HL-60/S4 treated with phorbol 12-myristate 13-acetate at 8.2 ng/mL for 4 days and 3 days (cell line): ENCODE measurements around the gene TAS2R7.
"Not testable (repeated sequence)": the region's sequence is repeated elsewhere in the genome, so short reads cannot be mapped to it uniquely, and the experiment has no call there.

Source experiments
- in situ Hi-C: fragments of 300-500 bp; cut with MboI; formaldehyde crosslinking; loops from 2 replicates; pipeline ENCODE4 v1.15.0; 2022; ENCODE audit warnings: low sequenced_read_pairs

TAS2R7 gene

DNA sequence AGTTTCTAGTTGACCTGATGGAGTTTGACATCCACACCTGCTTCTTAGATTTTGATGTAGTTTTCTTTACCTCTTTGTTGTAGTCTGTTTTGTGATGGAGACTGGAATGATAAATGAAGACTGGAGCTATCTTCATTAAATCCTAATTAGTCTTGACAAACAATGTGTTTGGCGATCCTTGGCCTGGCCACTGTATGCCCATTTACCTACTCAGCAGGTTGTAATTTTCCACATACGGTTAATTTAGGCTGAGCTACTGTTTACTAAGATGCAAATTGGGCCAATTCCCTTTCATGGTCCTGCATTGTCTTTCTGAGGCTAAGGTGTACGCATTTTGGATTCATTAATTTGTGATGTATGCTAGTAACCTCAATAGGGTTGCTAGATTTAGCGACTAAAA, at the start of gene TAS2R7:
TAS2R7 (minus strand) TSS at position 41 of the 400 bp plus-strand sequence. CDS start 57 bp downstream, outside the sequence.
- in situ Hi-C loops, result no loop called here

DNA sequence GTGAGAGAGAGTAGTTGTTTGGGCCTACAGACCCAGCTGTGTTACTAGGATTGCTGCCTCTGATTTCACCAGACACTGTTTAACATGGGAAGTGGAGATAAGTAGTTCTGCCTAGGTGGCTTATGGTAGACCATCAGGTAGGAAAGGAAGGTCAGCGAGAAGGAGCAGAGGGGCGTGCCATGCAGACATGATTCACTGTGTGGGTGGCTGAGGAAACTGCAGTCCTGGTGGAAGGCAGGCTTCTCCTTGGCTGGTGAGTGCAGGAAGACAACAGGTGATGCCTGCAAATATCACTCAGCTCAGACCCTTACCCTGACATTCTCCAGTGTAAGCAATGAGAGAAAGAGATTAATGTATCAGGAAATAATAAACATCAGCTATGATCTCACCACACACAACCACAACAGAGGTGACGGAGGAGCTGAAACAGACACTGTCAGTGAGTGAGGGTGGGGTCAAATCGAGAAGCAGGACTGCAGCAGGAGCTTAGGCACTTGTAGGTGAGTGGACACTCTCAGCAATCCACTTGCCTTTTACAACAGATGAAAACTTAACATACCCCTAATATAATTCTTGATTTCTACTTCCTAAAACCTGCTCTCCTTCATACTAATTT, 48.9 kb upstream of the TAS2R7 start:
- in situ Hi-C loops, result no loop called here

GRCh38 chr12:10849425-10849878, 47.0 kb upstream of the TAS2R7 start, which contains the start of gene PRR4:
PRR4 (minus strand) TSS chr12:10849475; CDS start chr12:10849437, 38 bp downstream.
- in situ Hi-C loops, result no loop called here

DNA sequence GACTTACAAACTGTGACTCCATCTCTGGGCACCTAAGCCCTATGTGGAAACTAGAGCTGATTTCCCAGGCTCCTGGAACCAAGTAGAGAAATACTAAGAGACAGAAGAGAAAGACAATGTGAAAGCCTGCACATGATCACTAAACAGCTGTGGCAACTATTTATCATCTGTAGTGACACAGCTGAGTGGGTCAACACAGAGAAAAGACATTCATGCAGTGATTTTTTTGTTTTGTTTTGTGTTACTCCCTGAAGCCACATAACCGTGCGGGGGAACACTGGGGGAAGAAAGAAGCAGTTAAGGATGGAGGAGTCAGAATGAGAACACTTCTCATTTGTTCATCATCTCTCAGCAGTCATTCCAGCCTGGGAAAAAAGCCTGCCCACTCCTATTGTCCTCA, 45.3 kb upstream of the TAS2R7 start:
- in situ Hi-C loops, result no loop called here

DNA sequence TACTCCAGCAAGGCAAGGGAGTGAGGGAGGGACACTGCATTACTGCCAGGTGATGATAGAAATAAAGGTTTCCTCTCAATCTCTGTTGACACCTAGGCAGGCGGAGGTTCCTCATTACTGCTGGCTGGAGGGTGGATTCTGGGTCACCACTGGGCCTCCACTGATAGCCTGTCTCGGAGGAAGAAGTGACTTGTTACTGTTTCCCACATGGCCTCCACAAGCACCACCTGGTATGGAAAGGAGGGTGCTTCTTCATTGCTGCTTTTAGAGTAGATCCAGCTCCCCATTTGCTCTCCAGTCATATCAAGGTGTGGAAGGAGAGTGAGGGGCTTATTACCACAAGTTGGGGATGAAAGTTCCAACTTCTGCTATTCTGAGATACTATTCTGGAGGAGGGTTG, 40.4 kb upstream of the TAS2R7 start:
- in situ Hi-C loops, result no loop called here

- in situ Hi-C loops, result no loop called here
Observed at GRCh38 chr12:10838461-10838860, 36.0 kb upstream of the TAS2R7 start.

- in situ Hi-C loops, result no loop called here
Observed at GRCh38 chr12:10829994-10830393, 27.6 kb upstream of the TAS2R7 start.

- in situ Hi-C loops, result no loop called here
Observed at GRCh38 chr12:10826258-10826657, 23.8 kb upstream of the TAS2R7 start, which contains the start of gene TAS2R10. TAS2R10 (minus strand) TSS chr12:10826358; CDS start chr12:10826269, 89 bp downstream.

GRCh38 chr12:10824957-10825356, 22.5 kb upstream of the TAS2R7 start:
- in situ Hi-C loops, result no loop called here

DNA sequence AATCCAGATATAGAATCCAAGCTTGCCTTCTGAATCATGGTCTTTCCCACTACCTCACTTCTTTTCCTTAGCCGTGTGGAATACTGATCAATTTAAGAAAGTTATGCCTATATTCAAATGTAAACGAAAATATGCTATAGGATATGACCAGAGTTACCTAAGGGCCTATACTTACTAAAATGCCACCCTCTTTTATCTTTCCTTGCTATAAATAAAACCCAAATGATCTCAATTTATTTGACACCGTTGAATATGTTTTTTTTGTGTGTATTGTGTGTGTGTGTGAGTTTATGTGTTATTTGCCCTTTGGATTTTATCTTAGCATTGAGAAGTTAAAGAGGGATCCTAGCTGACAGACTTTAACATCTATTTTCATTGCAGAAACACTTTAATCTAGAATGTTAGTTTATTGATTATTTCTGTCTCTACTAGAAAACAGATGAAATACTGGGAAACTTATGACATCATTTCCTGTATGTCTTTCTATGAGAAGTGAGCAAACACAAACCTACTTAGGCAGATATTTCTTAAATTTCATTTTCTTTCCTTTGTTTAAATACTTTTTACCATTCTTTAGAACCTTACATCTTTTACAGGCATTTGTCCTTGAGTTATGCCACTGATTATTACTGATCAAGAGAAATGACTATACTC, 9.6 kb upstream of the TAS2R7 start:
- in situ Hi-C loops, result no loop called here

GRCh38 chr12:10810068-10810467, 7.6 kb upstream of the TAS2R7 start, which contains the start of gene TAS2R9:
TAS2R9 (minus strand) TSS chr12:10810168; CDS start chr12:10810075, 93 bp downstream.
- in situ Hi-C loops, result no loop called here

DNA sequence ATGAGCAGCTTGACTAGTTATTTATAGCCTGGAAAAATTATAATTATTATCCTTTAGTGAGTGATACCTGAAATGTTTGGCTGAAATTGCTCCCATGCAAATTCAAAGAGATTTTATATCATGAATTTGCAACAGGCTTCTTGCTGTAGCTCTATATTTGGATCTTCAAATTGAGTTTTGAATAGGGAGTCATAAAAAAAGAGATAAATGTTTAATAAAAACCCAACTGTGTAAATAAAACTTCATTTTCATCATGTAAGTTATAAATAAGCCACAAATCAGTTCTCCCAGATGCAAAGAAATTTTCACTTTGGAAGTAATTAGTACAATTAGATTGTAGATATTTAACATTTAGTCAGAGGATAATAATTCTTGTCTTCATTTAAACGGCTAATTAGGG, 4.8 kb upstream of the TAS2R7 start, which contains the start of gene TAS2R8:
TAS2R8 (minus strand) TSS at position 101 of the 400 bp plus-strand sequence. CDS start 306 bp downstream, outside the sequence.
- in situ Hi-C loops, result no loop called here

GRCh38 chr12:10801741-10802140, 686 bp downstream of the TAS2R7 start:
- in situ Hi-C loops, result no loop called here

GRCh38 chr12:10794222-10794621, 8.2 kb downstream of the TAS2R7 start:
- in situ Hi-C loops, result no loop called here

DNA sequence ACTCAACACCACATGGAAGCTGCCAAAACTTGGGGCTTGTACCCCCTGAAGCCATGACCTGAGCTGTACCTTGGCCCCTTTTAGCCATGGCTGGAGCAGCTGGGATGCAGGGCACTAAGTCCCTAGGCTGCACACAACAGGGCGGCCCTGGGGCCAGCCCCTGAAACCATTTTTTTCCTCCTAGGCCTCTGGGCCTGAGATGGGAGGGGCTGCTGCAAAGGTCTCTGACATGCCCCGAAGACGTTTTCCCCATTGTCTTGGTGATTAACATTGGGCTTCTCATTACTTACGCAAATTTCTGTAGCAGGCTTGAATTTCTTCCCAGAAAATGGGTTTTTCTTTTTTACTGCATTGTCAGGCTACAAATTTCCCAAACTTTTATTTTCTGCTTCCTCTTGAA, 10.7 kb downstream of the TAS2R7 start:
- in situ Hi-C loops, result not testable (repeated sequence)

DNA sequence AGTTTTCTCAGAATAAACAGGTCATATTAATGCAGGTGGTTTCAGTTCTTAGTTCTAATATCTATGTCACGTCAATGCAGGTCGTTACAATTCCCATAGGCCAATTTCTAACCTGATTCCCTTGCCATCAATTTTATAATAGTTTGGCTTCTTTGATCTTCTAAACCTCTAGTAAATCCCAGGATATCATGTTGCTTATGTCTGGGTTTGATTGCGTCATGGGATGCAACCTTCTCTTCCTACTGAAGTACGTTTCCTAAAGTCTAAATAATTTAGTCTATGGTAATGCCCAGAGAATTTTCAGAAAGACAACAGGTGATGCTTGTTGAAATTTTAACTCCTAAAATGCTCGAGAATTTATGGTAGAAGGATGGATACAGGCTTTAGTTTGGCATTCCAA, 19.2 kb downstream of the TAS2R7 start:
- in situ Hi-C loops, result no loop called here

GRCh38 chr12:10779103-10779502, 23.3 kb downstream of the TAS2R7 start:
- in situ Hi-C loops, result no loop called here

- in situ Hi-C loops, result loop anchor here (25.0 kb wide), 1 partner anchor 716 kb away; no protein-coding TSS in a partner anchor
Observed at GRCh38 chr12:10771132-10771733, 31.2 kb downstream of the TAS2R7 start.

- in situ Hi-C loops, result loop anchor here (25.0 kb wide), 1 partner anchor 728 kb away; no protein-coding TSS in a partner anchor
Observed at GRCh38 chr12:10759657-10760056, 42.8 kb downstream of the TAS2R7 start.

- in situ Hi-C loops, result loop anchor here (25.0 kb wide), 1 partner anchor 731 kb away; no protein-coding TSS in a partner anchor
Observed at GRCh38 chr12:10756194-10756593, 46.2 kb downstream of the TAS2R7 start.

GRCh38 chr12:10753059-10753458, 49.4 kb downstream of the TAS2R7 start:
- in situ Hi-C loops, result loop anchor here (25.0 kb wide), 1 partner anchor 734 kb away; no protein-coding TSS in a partner anchor
